Keratinocyte (primary cell): Measurements from ENCODE around the gene SPON1.

Experiments
- EZH2 ChIP-seq: IDR thresholded peaks from one replicate; pipeline ENCODE4 v1.6.1; 2012; ENCODE audit warnings: inconsistent platforms, mild to moderate bottlenecking, low read length, moderate library complexity
- TF ChIP-seq, protein P1 (sequence below), 3 experiments: IDR thresholded peaks in 1 of 3; conservative IDR thresholded peaks in 1 of 3; optimal IDR thresholded peaks in 1 of 3; 2 replicates in 2 of 3; 3 replicates in 1 of 3; pipeline versions ENCODE3 to v1.5.1; 2011; ENCODE audit warnings: low read length in 3 of 3, mild to moderate bottlenecking in 3 of 3, moderate library complexity in 2 of 3, control low read depth in 1 of 3, inconsistent platforms in 1 of 3; ENCODE audit not compliant: insufficient read depth in 2 of 3; ENCODE audit errors: extremely low read depth in 1 of 3

DNA sequence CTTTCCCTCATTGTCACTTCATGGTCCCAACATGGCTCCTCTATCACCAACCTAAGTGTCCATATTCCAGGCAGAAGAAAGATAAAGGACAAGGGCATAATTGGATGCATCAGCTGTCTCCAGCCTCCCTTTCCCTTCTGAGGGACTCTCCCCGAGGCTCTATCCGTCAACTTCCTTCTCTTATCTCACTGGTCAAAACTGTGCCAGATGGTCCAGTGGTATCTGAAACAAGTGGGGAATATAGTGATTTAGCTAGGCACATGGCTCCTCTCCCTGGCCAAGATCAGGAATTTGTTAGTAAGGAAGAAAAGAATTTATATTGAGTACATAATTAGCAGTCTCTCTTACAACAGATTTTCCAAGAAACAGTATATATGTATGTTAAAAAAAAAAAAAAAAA, 12.6 kb upstream of the SPON1 start:
- TF ChIP-seq, protein P1, sequence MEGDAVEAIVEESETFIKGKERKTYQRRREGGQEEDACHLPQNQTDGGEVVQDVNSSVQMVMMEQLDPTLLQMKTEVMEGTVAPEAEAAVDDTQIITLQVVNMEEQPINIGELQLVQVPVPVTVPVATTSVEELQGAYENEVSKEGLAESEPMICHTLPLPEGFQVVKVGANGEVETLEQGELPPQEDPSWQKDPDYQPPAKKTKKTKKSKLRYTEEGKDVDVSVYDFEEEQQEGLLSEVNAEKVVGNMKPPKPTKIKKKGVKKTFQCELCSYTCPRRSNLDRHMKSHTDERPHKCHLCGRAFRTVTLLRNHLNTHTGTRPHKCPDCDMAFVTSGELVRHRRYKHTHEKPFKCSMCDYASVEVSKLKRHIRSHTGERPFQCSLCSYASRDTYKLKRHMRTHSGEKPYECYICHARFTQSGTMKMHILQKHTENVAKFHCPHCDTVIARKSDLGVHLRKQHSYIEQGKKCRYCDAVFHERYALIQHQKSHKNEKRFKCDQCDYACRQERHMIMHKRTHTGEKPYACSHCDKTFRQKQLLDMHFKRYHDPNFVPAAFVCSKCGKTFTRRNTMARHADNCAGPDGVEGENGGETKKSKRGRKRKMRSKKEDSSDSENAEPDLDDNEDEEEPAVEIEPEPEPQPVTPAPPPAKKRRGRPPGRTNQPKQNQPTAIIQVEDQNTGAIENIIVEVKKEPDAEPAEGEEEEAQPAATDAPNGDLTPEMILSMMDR (optimal IDR thresholded peaks at IDR 0.05 in 1 of 3, IDR thresholded peaks at IDR 0.05 in 1 of 3, conservative IDR thresholded peaks at IDR 0.05 in 1 of 3; ENCODE audit: extremely low read depth in 1 of 3, insufficient read depth in 2 of 3, low read length in 3 of 3): no peak
- TF ChIP-seq EZH2: no peak
